GM19395 (cell line): Measurements from ENCODE around the gene PDE7B.

ENCODE experiments used
- ATAC-seq: cut with Tn5 transposase; IDR thresholded peaks from one replicate; pipeline ENCODE4 v1.9.1; 2021; ENCODE audit warnings: mild to moderate bottlenecking, moderate library complexity; ENCODE audit not compliant: unreplicated experiment

The PDE7B gene

GRCh38 chr6:135884136-135884535, 32.6 kb downstream of the PDE7B start:
- ATAC-seq = no peak

- ATAC-seq = no peak
Measured at GRCh38 chr6:135887069-135887468, 35.6 kb downstream of the PDE7B start.

- no peak for ATAC-seq
Measured at GRCh38 chr6:135888818-135889217, 37.3 kb downstream of the PDE7B start.

- ATAC-seq = no peak
Measured at GRCh38 chr6:135890876-135891275, 39.4 kb downstream of the PDE7B start.

- no peak for ATAC-seq
Measured at GRCh38 chr6:135891710-135892109, 40.2 kb downstream of the PDE7B start.

GRCh38 chr6:135895231-135895911, 43.9 kb downstream of the PDE7B start:
- no peak for ATAC-seq

- ATAC-seq = no peak
Measured at GRCh38 chr6:135897087-135897486, 45.6 kb downstream of the PDE7B start.

- ATAC-seq = no peak
Measured at GRCh38 chr6:135901774-135902524, 50.4 kb downstream of the PDE7B start.

GRCh38 chr6:135902756-135903331, 51.3 kb downstream of the PDE7B start:
- no peak for ATAC-seq

GRCh38 chr6:135904666-135905065, 53.2 kb downstream of the PDE7B start:
- ATAC-seq = no peak

- no peak for ATAC-seq
Measured at GRCh38 chr6:135905604-135906300, 54.3 kb downstream of the PDE7B start.

GRCh38 chr6:135906542-135906941, 55.0 kb downstream of the PDE7B start:
- no peak for ATAC-seq

GRCh38 chr6:135906972-135907465, 55.5 kb downstream of the PDE7B start:
- ATAC-seq = no peak

- peak; percentile 86 for ATAC-seq
Measured at GRCh38 chr6:135909737-135910387, 58.4 kb downstream of the PDE7B start.

- no peak for ATAC-seq
Measured at GRCh38 chr6:135910790-135911618, 59.5 kb downstream of the PDE7B start.

- no peak for ATAC-seq
Measured at GRCh38 chr6:135913785-135914184, 62.3 kb downstream of the PDE7B start.

GRCh38 chr6:135919026-135919425, 67.5 kb downstream of the PDE7B start:
- ATAC-seq = no peak

GRCh38 chr6:135920689-135921088, 69.2 kb downstream of the PDE7B start:
- no peak for ATAC-seq

- ATAC-seq = no peak
Measured at GRCh38 chr6:135921188-135921587, 69.7 kb downstream of the PDE7B start.

- no peak for ATAC-seq
Measured at GRCh38 chr6:135922174-135922573, 70.7 kb downstream of the PDE7B start.
